H9 (cell line): Measurements from ENCODE around the gene PLAGL1. TPM values are rescaled to one million over a fixed set of nuclear protein-coding genes. Genes with fewer than 3 reads are reported as not detected.

Source experiments
- DNase-seq: peaks from one replicate; pipeline ENCODE4 v3.0.0-alpha.2; 2017
- H2AFZ ChIP-seq: one replicate; pipeline ENCODE4 v1.6.1; 2013; ENCODE audit warnings: mild to moderate bottlenecking, low read length, control low read depth, moderate library complexity
- H2AK5ac ChIP-seq: 2 replicates; pipeline ENCODE4 v1.6.1; 2013; ENCODE audit warnings: low read length, control low read depth, mixed read lengths; ENCODE audit not compliant: insufficient read length
- H2BK120ac ChIP-seq: one replicate; pipeline ENCODE4 v1.6.1; 2013; ENCODE audit warnings: low read depth, mild to moderate bottlenecking, low read length, control low read depth, inconsistent platforms; ENCODE audit not compliant: poor library complexity, severe bottlenecking
- H2BK12ac ChIP-seq: 2 replicates; pipeline ENCODE4 v1.6.1; 2013; ENCODE audit warnings: low read length, control low read depth, mixed read lengths, low read depth; ENCODE audit not compliant: insufficient read length
- H2BK15ac ChIP-seq: 2 replicates; pipeline ENCODE4 v1.6.1; 2013; ENCODE audit warnings: low read depth, low read length, control low read depth
- H2BK20ac ChIP-seq: one replicate; pipeline ENCODE4 v1.6.1; 2013; ENCODE audit warnings: low read depth, mild to moderate bottlenecking, low read length, control low read depth, inconsistent platforms; ENCODE audit not compliant: poor library complexity, severe bottlenecking
- H2BK5ac ChIP-seq: 2 replicates; pipeline ENCODE4 v1.6.1; 2013; ENCODE audit warnings: low read length, control low read depth, mixed read lengths; ENCODE audit not compliant: insufficient read length
- H3K14ac ChIP-seq: 2 replicates; pipeline ENCODE4 v1.6.1; 2013; ENCODE audit warnings: low read length, control low read depth; ENCODE audit not compliant: insufficient read depth
- H3K18ac ChIP-seq: 2 replicates; pipeline ENCODE4 v1.6.1; 2013; ENCODE audit warnings: low read depth, mild to moderate bottlenecking, mixed read lengths, low read length, control low read depth; ENCODE audit not compliant: insufficient read length
- H3K23ac ChIP-seq: 2 replicates; pipeline ENCODE4 v1.6.1; 2013; ENCODE audit warnings: low read length, control low read depth, mixed read lengths, low read depth; ENCODE audit not compliant: insufficient read length
- H3K23me2 ChIP-seq: 2 replicates; pipeline ENCODE4 v1.6.1; 2013; ENCODE audit warnings: low read depth, mild to moderate bottlenecking, mixed read lengths, low read length, control low read depth; ENCODE audit not compliant: insufficient read length, poor library complexity, severe bottlenecking
- H3K27ac ChIP-seq: 2 replicates; pipeline ENCODE4 v1.5.1; 2013; ENCODE audit warnings: low read length, control low read depth, mixed read lengths, low read depth; ENCODE audit not compliant: insufficient read length
- H3K27me3 ChIP-seq: 2 replicates; pipeline ENCODE4 v1.6.1; 2013; ENCODE audit warnings: low read length, control low read depth, inconsistent platforms; ENCODE audit not compliant: insufficient read depth
- H3K4ac ChIP-seq: 2 replicates; pipeline ENCODE4 v1.6.1; 2013; ENCODE audit warnings: low read depth, mild to moderate bottlenecking, control low read depth, inconsistent platforms, low read length, moderate library complexity
- H3K4me1 ChIP-seq: 2 replicates; pipeline ENCODE4 v1.6.1; 2013; ENCODE audit warnings: low read length, control low read depth, inconsistent platforms; ENCODE audit not compliant: insufficient read depth
- H3K4me2 ChIP-seq: 2 replicates; pipeline ENCODE4 v1.6.1; 2013; ENCODE audit warnings: low read length, control low read depth, mixed read lengths; ENCODE audit not compliant: insufficient read length, insufficient read depth
- H3K56ac ChIP-seq: 2 replicates; pipeline ENCODE4 v1.6.1; 2013; ENCODE audit warnings: low read depth, mild to moderate bottlenecking, mixed read lengths, low read length, control low read depth; ENCODE audit not compliant: insufficient read length
- H3K79me1 ChIP-seq: 2 replicates; pipeline ENCODE4 v1.6.1; 2013; ENCODE audit warnings: low read depth, mild to moderate bottlenecking, moderate library complexity, low read length, control low read depth, inconsistent platforms; ENCODE audit not compliant: insufficient read depth, poor library complexity, severe bottlenecking
- H3K79me2 ChIP-seq: 2 replicates; pipeline ENCODE4 v1.6.1; 2013; ENCODE audit warnings: low read length, control low read depth, inconsistent platforms; ENCODE audit not compliant: insufficient read depth
- H3K9ac ChIP-seq: 2 replicates; pipeline ENCODE4 v1.6.1; 2013; ENCODE audit warnings: low read length, control low read depth, mixed read lengths; ENCODE audit not compliant: insufficient read length; ENCODE audit errors: extremely low read depth
- H3K9me3 ChIP-seq: one replicate; pipeline ENCODE4 v1.6.1; 2013; ENCODE audit warnings: low read depth, low read length, inconsistent platforms; ENCODE audit not compliant: control insufficient read depth
- H3T11ph ChIP-seq: one replicate; pipeline ENCODE4 v1.6.1; 2013; ENCODE audit warnings: mild to moderate bottlenecking, low read length, control low read depth, inconsistent platforms
- H4K20me1 ChIP-seq: one replicate; pipeline ENCODE4 v1.6.1; 2013; ENCODE audit not compliant: control insufficient read depth, insufficient read length, insufficient read depth
- H4K5ac ChIP-seq: 2 replicates; pipeline ENCODE4 v1.6.1; 2013; ENCODE audit warnings: low read depth, mild to moderate bottlenecking, mixed read lengths, low read length, control low read depth; ENCODE audit not compliant: insufficient read length
- H4K8ac ChIP-seq: replicated peaks from 2 replicates; pipeline ENCODE4 v1.6.1; 2013; ENCODE audit warnings: low read length, control low read depth, mixed read lengths, low read depth; ENCODE audit not compliant: insufficient read length
- H4K91ac ChIP-seq: 2 replicates; pipeline ENCODE4 v1.6.1; 2013; ENCODE audit warnings: low read depth, mild to moderate bottlenecking, moderate library complexity, mixed read lengths, low read length, control low read depth; ENCODE audit not compliant: insufficient read length
- H3K27ac Mint-ChIP-seq, 3 experiments: 2 replicates in 2 of 3; 3 replicates in 1 of 3; pipeline ENCODE4 v1.8.0; 2020 to 2021; ENCODE audit warnings: mixed read lengths in 3 of 3, mild to moderate bottlenecking in 1 of 3, moderate library complexity in 1 of 3
- H3K27me3 Mint-ChIP-seq: 2 replicates; pipeline ENCODE4 v1.8.0; 2021; ENCODE audit warnings: low read depth, mild to moderate bottlenecking, moderate library complexity, mixed read lengths
- H3K36me3 Mint-ChIP-seq, 3 experiments: 2 replicates in 2 of 3; 3 replicates in 1 of 3; pipeline ENCODE4 v1.8.0; 2020 to 2021; ENCODE audit warnings: low read depth in 3 of 3, mixed read lengths in 3 of 3; ENCODE audit not compliant: insufficient read depth in 1 of 3
- H3K4me1 Mint-ChIP-seq, 2 experiments: 2 replicates each; pipeline ENCODE4 v1.8.0; 2020; ENCODE audit warnings: mixed read lengths in 2 of 2
- H3K4me3 Mint-ChIP-seq, 2 experiments: 2 replicates in 1 of 2; 3 replicates in 1 of 2; pipeline ENCODE4 v1.8.0; 2020 to 2021; ENCODE audit warnings: mild to moderate bottlenecking in 2 of 2, mixed read lengths in 2 of 2, moderate library complexity in 1 of 2
- H3K9me3 Mint-ChIP-seq, 2 experiments: 2 replicates in 1 of 2; 3 replicates in 1 of 2; pipeline ENCODE4 v1.8.0; 2020; ENCODE audit warnings: mild to moderate bottlenecking in 2 of 2, mixed read lengths in 2 of 2, moderate library complexity in 1 of 2
- CTCF ChIP-seq: fragments of 200-600 bp; sonication (generic); conservative IDR thresholded peaks from 3 replicates; pipeline ENCODE4 v1.8.0; 2021; ENCODE audit warnings: antibody characterized with exemption, mild to moderate bottlenecking
- WGBS: extraction: QIAGEN DNeasy Blood & Tissue Kit; methylation state at CpG from one replicate; pipeline ENCODE4 v1.1.7; 2013; ENCODE audit warnings: missing lambda C conversion rate, low lambda C conversion rate, mixed read lengths; ENCODE audit not compliant: insufficient read length; ENCODE audit errors: extremely low coverage; 5-methylcytosine and 5-hydroxymethylcytosine counted together
- total RNA-seq: library from RNA; stranded (reverse); gene quantifications from 2 replicates; pipeline ENCODE4 v1.2.1, GENCODE V29; 2021

Gene PLAGL1
- total RNA-seq, 1 experiment from 2014 or later = 1.9 TPM

- no peak for DNase-seq
- no peak overlapping the region for H2BK120ac ChIP-seq
- no peak overlapping the region for H2BK15ac ChIP-seq
- no peak overlapping the region for H3K4ac ChIP-seq
- H2AK5ac ChIP-seq = no peak overlapping the region
- no peak overlapping the region for H3K23ac ChIP-seq
- H3K79me1 ChIP-seq = no peaks in the 10 kb centered on the region
- H3T11ph ChIP-seq = no peak overlapping the region
- Mint-ChIP-seq H3K36me3 (peaks cover 16 to 28% (median 18%) of the 10 kb centered on the region in 3 experiments), H3K27me3 (peaks cover 6% of the 10 kb centered on the region), H3K9me3 (peaks cover 24 to 29% of the 10 kb centered on the region in 2 experiments), H3K4me3 (no peak overlapping the region), H3K27ac (no peak overlapping the region), H3K4me1 (peaks cover 44 to 55% of the 10 kb centered on the region in 2 experiments)
- H3K18ac ChIP-seq = no peak overlapping the region
- no peak overlapping the region for H3K27ac ChIP-seq
- H2BK20ac ChIP-seq = no peak overlapping the region
- no peaks in the 10 kb centered on the region for H3K9me3 ChIP-seq
- no peaks in the 10 kb centered on the region for H3K27me3 ChIP-seq
- no peak overlapping the region for H2BK5ac ChIP-seq
- H3K4me1 ChIP-seq = peaks cover 7% of the 10 kb centered on the region; the same call in 1 of the 2 replicates
- H3K14ac ChIP-seq = no peak overlapping the region
- H2BK12ac ChIP-seq = no peak overlapping the region
- H3K79me2 ChIP-seq = no peaks in the 10 kb centered on the region
- H3K23me2 ChIP-seq = no peaks in the 10 kb centered on the region
- peak; percentile 31; the same call in 1 of the 3 replicates for TF ChIP-seq CTCF
- H4K5ac ChIP-seq = no peak overlapping the region
- no peak overlapping the region for H4K91ac ChIP-seq
- no peak overlapping the region for H4K8ac ChIP-seq
- no peak overlapping the region for H3K9ac ChIP-seq
- H2AFZ ChIP-seq = no peak overlapping the region
- H3K4me2 ChIP-seq = no peak overlapping the region
- no CpG with 5 or more reads among the region's 4 CpGs for WGBS
- no peaks in the 10 kb centered on the region for H4K20me1 ChIP-seq
- no peak overlapping the region for H3K56ac ChIP-seq
These were observed 73.2 kb downstream of the PLAGL1 start for GRCh38 chr6:143934867-143935266.
